ENCODE data around the gene SMCO4.
"Not testable (repeated sequence)": the region's sequence is repeated elsewhere in the genome, so short reads cannot be mapped to it uniquely, and the experiment has no call there.

The SMCO4 gene

DNA sequence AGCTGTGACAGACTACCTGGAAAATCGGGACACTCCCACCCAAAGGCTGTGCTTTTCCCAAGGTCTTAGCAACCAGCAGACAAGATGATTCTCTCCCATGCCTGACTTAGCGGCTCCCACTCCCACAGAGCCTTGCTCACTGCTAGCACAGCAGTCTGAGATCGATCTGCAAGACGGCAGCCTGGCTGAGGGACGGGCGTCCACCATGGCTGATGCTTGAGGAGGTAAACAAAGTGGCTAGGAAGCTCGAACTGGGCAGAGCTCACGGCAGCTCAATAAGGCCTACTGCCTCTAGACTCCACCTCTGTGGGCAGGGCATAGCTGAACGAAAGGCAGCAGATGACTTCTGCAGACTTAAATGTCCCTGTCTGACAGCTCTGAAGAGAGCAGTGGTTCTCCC is 84.9 kb downstream of the SMCO4 start:
- H3K9ac ChIP-seq (ENCODE audit: low read length), result no peak overlapping the region
- no peaks in the 10 kb centered on the region for H3K9me2 ChIP-seq (replicated peaks; ENCODE audit: insufficient read depth, low read length)
- no peaks in the 10 kb centered on the region for H3K27me3 ChIP-seq (ENCODE audit: low read length)
- H3F3A ChIP-seq (ENCODE audit: insufficient read depth), result no peaks in the 10 kb centered on the region
- H3K4me3 ChIP-seq (ENCODE audit: insufficient read depth, low read length, poor library complexity, severe bottlenecking), result no peak overlapping the region
- H3K27ac ChIP-seq (ENCODE audit: low read depth, low read length), result no peak overlapping the region
- H4K20me1 ChIP-seq (ENCODE audit: low read depth, low read length), result no peaks in the 10 kb centered on the region
- H3K4me2 ChIP-seq (ENCODE audit: low read depth, low read length, poor library complexity, severe bottlenecking), result no peak overlapping the region
- no peaks in the 10 kb centered on the region for H3K79me2 ChIP-seq (ENCODE audit: insufficient read depth, low read length)
- no peak overlapping the region for H2AFZ ChIP-seq (ENCODE audit: low read depth, low read length, severe bottlenecking)
- no peaks in the 10 kb centered on the region for H3K36me3 ChIP-seq (ENCODE audit: low read length)
- H3K9me3 ChIP-seq (ENCODE audit: insufficient read depth, low read length), result no peaks in the 10 kb centered on the region
- TF ChIP-seq, protein P1, sequence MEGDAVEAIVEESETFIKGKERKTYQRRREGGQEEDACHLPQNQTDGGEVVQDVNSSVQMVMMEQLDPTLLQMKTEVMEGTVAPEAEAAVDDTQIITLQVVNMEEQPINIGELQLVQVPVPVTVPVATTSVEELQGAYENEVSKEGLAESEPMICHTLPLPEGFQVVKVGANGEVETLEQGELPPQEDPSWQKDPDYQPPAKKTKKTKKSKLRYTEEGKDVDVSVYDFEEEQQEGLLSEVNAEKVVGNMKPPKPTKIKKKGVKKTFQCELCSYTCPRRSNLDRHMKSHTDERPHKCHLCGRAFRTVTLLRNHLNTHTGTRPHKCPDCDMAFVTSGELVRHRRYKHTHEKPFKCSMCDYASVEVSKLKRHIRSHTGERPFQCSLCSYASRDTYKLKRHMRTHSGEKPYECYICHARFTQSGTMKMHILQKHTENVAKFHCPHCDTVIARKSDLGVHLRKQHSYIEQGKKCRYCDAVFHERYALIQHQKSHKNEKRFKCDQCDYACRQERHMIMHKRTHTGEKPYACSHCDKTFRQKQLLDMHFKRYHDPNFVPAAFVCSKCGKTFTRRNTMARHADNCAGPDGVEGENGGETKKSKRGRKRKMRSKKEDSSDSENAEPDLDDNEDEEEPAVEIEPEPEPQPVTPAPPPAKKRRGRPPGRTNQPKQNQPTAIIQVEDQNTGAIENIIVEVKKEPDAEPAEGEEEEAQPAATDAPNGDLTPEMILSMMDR (IDR thresholded peaks at IDR 0.05; ENCODE audit: insufficient read depth, low read length, poor library complexity, severe bottlenecking), result no peak
- no peak for TF ChIP-seq EZH2phosphoT487 (conservative IDR thresholded peaks at IDR 0.05; ENCODE audit: low read length)

DNA sequence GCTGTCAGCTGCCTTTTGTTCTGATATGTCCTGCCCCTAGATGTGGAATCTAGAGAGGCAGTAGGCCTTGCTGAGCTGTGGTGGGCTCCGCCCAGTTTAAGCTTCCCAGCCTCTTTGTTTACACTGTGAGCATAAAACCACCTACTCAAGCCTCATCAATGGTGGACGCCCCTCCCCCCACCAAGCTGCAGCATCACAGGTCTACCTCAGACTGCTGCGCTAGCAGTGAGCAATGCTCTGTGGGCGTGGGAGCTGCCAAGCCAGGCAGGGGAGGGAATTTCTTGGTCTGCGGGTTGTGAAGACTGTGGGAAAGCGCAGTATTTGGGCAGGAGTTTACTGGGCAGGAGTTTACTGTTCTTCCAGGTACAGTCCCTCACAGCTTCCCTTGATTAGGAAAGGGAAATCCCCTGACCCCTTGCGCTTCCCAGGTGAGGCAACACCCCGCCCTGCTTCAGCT is 98.5 kb downstream of the SMCO4 start:
- Histone ChIP-seq H2AFZ (ENCODE audit: low read depth, low read length, severe bottlenecking) (no peak overlapping the region), H3K9ac (ENCODE audit: low read length) (no peak overlapping the region), H4K20me1 (ENCODE audit: low read depth, low read length) (no peaks in the 10 kb centered on the region), H3K36me3 (ENCODE audit: low read length) (no peaks in the 10 kb centered on the region), H3K4me3 (ENCODE audit: insufficient read depth, low read length, poor library complexity, severe bottlenecking) (no peak overlapping the region), H3K27ac (ENCODE audit: low read depth, low read length) (no peak overlapping the region), H3K9me3 (ENCODE audit: insufficient read depth, low read length) (no peaks in the 10 kb centered on the region), H3K79me2 (ENCODE audit: insufficient read depth, low read length) (no peaks in the 10 kb centered on the region), H3K4me2 (ENCODE audit: low read depth, low read length, poor library complexity, severe bottlenecking) (no peak overlapping the region), H3F3A (ENCODE audit: insufficient read depth) (no peaks in the 10 kb centered on the region), H3K9me2 (replicated peaks; ENCODE audit: insufficient read depth, low read length) (no peaks in the 10 kb centered on the region), H3K27me3 (ENCODE audit: low read length) (no peaks in the 10 kb centered on the region)
- no peak for TF ChIP-seq EZH2phosphoT487 (conservative IDR thresholded peaks at IDR 0.05; ENCODE audit: low read length)
- TF ChIP-seq, protein P1 (IDR thresholded peaks at IDR 0.05; ENCODE audit: insufficient read depth, low read length, poor library complexity, severe bottlenecking), result no peak

DNA sequence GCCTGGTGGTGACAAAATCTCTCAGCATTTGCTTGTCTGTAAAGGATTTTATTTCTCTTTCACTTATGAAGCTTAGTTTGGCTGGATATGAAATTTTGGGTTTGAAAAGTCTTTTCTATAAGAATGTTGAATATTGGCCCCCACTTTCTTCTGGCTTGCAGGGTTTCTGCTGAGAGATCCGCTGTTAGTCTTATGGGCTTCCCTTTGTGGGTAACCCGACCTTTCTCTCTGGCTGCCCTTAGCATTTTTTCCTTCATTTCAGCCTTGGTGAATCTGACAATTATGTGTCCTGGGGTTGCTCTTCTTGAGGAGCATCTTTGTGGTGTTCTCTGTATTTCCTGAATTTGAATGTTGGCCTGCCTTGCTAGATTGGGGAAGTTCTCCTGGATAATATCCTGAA is 100.0 kb downstream of the SMCO4 start:
- H3K27me3 ChIP-seq (ENCODE audit: low read length); H3K79me2 ChIP-seq (ENCODE audit: insufficient read depth, low read length); H3K4me2 ChIP-seq (ENCODE audit: low read depth, low read length, poor library complexity, severe bottlenecking); H2AFZ ChIP-seq (ENCODE audit: low read depth, low read length, severe bottlenecking); H4K20me1 ChIP-seq (ENCODE audit: low read depth, low read length); H3K27ac ChIP-seq (ENCODE audit: low read depth, low read length); H3K36me3 ChIP-seq (ENCODE audit: low read length); H3K9me2 ChIP-seq (replicated peaks; ENCODE audit: insufficient read depth, low read length); H3K9ac ChIP-seq (ENCODE audit: low read length); H3K9me3 ChIP-seq (ENCODE audit: insufficient read depth, low read length); H3F3A ChIP-seq (ENCODE audit: insufficient read depth); H3K4me3 ChIP-seq (ENCODE audit: insufficient read depth, low read length, poor library complexity, severe bottlenecking): not testable (repeated sequence)

DNA sequence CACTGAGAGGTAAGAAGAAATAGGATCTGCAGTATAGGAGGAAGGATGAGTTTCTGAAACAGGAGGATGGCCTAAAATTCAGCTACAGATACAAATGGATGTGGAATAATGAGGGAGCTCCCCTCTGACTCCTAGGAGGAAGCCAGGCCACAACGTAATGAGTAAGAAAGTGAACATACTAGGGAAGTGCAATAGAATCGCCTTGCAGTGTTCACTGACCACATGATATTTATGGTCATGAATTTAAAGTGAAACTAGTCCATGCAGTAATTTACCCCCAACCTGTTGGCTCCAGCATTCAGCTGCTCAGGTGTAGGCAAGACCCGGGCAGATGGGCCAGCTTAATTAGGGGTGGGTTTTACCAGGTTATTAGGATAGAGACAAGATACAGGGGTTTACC is 110.9 kb downstream of the SMCO4 start:
- Histone ChIP-seq H3K9me3 (ENCODE audit: insufficient read depth, low read length) (no peaks in the 10 kb centered on the region), H3K9me2 (replicated peaks; ENCODE audit: insufficient read depth, low read length) (no peaks in the 10 kb centered on the region), H3K4me2 (ENCODE audit: low read depth, low read length, poor library complexity, severe bottlenecking) (no peak overlapping the region), H3K27me3 (ENCODE audit: low read length) (no peaks in the 10 kb centered on the region), H3F3A (ENCODE audit: insufficient read depth) (no peaks in the 10 kb centered on the region), H3K79me2 (ENCODE audit: insufficient read depth, low read length) (no peaks in the 10 kb centered on the region), H3K4me3 (ENCODE audit: insufficient read depth, low read length, poor library complexity, severe bottlenecking) (no peak overlapping the region), H3K9ac (ENCODE audit: low read length) (no peak overlapping the region), H2AFZ (ENCODE audit: low read depth, low read length, severe bottlenecking) (no peak overlapping the region), H3K27ac (ENCODE audit: low read depth, low read length) (no peak overlapping the region), H3K36me3 (ENCODE audit: low read length) (no peaks in the 10 kb centered on the region), H4K20me1 (ENCODE audit: low read depth, low read length) (no peaks in the 10 kb centered on the region)
- TF ChIP-seq EZH2phosphoT487 (conservative IDR thresholded peaks at IDR 0.05; ENCODE audit: low read length), result no peak
- TF ChIP-seq, protein P1 (IDR thresholded peaks at IDR 0.05; ENCODE audit: insufficient read depth, low read length, poor library complexity, severe bottlenecking), result no peak

All from SU-DHL-6 (cell line).